Tibial nerve (tissue), 4 donors: ENCODE measurements around the gene GSTT2B. TPM values are rescaled to one million over a fixed set of nuclear protein-coding genes. Genes with fewer than 3 reads are reported as not detected.

Source experiments
- DNase-seq, 2 donors: peaks; one replicate each; pipeline ENCODE4 v3.0.0-alpha.2; 2019; ENCODE audit warnings: low spot score in 2 of 2
- H3K27ac ChIP-seq, 4 donors: fragments of 200-600 bp; sonication (generic) in 3 of 4; one replicate each; pipeline ENCODE4 v1.5.1; 2017 to 2019; ENCODE audit warnings: mild to moderate bottlenecking in 1 of 4
- H3K27me3 ChIP-seq, 2 donors: fragments of 200-600 bp; sonication (generic) in 1 of 2; one replicate each; pipeline versions ENCODE4 v1.5.1 to v1.6.0; 2017 to 2019
- H3K36me3 ChIP-seq, 3 donors: fragments of 200-600 bp; sonication (generic); one replicate each; pipeline ENCODE4 v1.5.1; 2018 to 2019
- H3K4me1 ChIP-seq, 4 donors: fragments of 200-600 bp; sonication (generic) in 3 of 4; one replicate each; pipeline ENCODE4 v1.5.1; 2017 to 2019
- H3K4me3 ChIP-seq, 4 donors: fragments of 200-600 bp; sonication (generic) in 3 of 4; one replicate each; pipeline ENCODE4 v1.5.1; 2017 to 2019; ENCODE audit warnings: mild to moderate bottlenecking in 1 of 4, moderate library complexity in 1 of 4
- H3K9me3 ChIP-seq, 4 donors: fragments of 200-600 bp; sonication (generic) in 3 of 4; one replicate each; pipeline ENCODE4 v1.5.1; 2017 to 2019
- CTCF ChIP-seq, 5 experiments: fragments of 200-600 bp in 3 of 5; fragments of 450-650 bp in 2 of 5; sonication (generic) in 3 of 5; IDR thresholded peaks; one replicate each; pipeline ENCODE4 v1.5.1; 2016 to 2019; ENCODE audit warnings: antibody characterized with exemption in 5 of 5, mild to moderate bottlenecking in 3 of 5, moderate library complexity in 2 of 5
- EP300 ChIP-seq, 2 donors: sonication (generic); formaldehyde crosslinking; IDR thresholded peaks; one replicate each; pipeline ENCODE4 v1.6.1; 2017; ENCODE audit warnings: antibody characterized with exemption in 2 of 2, mild to moderate bottlenecking in 1 of 2
- POLR2A ChIP-seq, 2 donors: fragments of 450-650 bp; IDR thresholded peaks; one replicate each; pipeline ENCODE4 v1.6.1; 2017; ENCODE audit warnings: antibody characterized with exemption in 2 of 2, mild to moderate bottlenecking in 2 of 2, moderate library complexity in 2 of 2
- WGBS, 2 donors: methylation state at CpG; one replicate each; pipeline ENCODE4 v1.1.5; 2018; 5-methylcytosine and 5-hydroxymethylcytosine counted together
- total RNA-seq, 4 donors: library from RNA; depleted of rRNA; stranded (reverse); fragments of >200 nt; gene quantifications; one replicate each; pipeline ENCODE4 v1.1.0, GENCODE V29; 2016

The GSTT2B gene
- total RNA-seq, 4 donors from 2014 or later = 0.66 to 17.8 (median 8.7) TPM

- no peak for DNase-seq
- TF ChIP-seq POLR2A (IDR thresholded peaks at IDR 0.05) (no peak), EP300 (IDR thresholded peaks at IDR 0.05) (no peak), CTCF (IDR thresholded peaks at IDR 0.05) (no peak)
- no peaks in the 10 kb centered on the region for H3K9me3 ChIP-seq
- H3K27me3 ChIP-seq = no peaks in the 10 kb centered on the region
- H3K27ac ChIP-seq = no peak overlapping the region
- H3K4me3 ChIP-seq = no peak overlapping the region
- no peaks in the 10 kb centered on the region for H3K36me3 ChIP-seq
- 78 to 82% methylated on average over 8 of the region's 8 CpGs for WGBS, 2 donors
- peaks cover 0 to 21% (median 2%) of the 10 kb centered on the region in 4 donors for H3K4me1 ChIP-seq
Observed at GRCh38 chr22:24007253-24008021, 46.4 kb upstream of the GSTT2B start.

- TF ChIP-seq EP300 (IDR thresholded peaks at IDR 0.05) (no peak), POLR2A (IDR thresholded peaks at IDR 0.05) (no peak), CTCF (IDR thresholded peaks at IDR 0.05) (no peak)
- Histone ChIP-seq H3K27me3 (peaks cover 0 to 1% of the 10 kb centered on the region in 2 donors), H3K9me3 (no peaks in the 10 kb centered on the region), H3K27ac (no peak overlapping the region), H3K4me3 (no peak overlapping the region), H3K4me1 (peaks cover 0 to 15% (median 0%) of the 10 kb centered on the region in 4 donors), H3K36me3 (no peaks in the 10 kb centered on the region)
- no peak for DNase-seq
- 85 to 88% methylated on average over 6 of the region's 6 CpGs for WGBS, 2 donors
Observed at GRCh38 chr22:24006914-24007214, 45.9 kb upstream of the GSTT2B start.

- H3K4me3 ChIP-seq = no peak overlapping the region
- no peaks in the 10 kb centered on the region for H3K36me3 ChIP-seq
- no peak for DNase-seq
- peaks cover 0 to 6% of the 10 kb centered on the region in 2 donors for H3K27me3 ChIP-seq
- H3K27ac ChIP-seq = no peak overlapping the region
- TF ChIP-seq EP300 (IDR thresholded peaks at IDR 0.05) (no peak), CTCF (IDR thresholded peaks at IDR 0.05) (no peak), POLR2A (IDR thresholded peaks at IDR 0.05) (no peak)
- WGBS, 2 donors = 74 to 77% methylated on average over 4 to 10 of the region's 10 CpGs
- H3K4me1 ChIP-seq = peaks cover 0 to 11% (median 0%) of the 10 kb centered on the region in 4 donors
- no peaks in the 10 kb centered on the region for H3K9me3 ChIP-seq
Observed at GRCh38 chr22:24006207-24006913, 45.4 kb upstream of the GSTT2B start.

DNA sequence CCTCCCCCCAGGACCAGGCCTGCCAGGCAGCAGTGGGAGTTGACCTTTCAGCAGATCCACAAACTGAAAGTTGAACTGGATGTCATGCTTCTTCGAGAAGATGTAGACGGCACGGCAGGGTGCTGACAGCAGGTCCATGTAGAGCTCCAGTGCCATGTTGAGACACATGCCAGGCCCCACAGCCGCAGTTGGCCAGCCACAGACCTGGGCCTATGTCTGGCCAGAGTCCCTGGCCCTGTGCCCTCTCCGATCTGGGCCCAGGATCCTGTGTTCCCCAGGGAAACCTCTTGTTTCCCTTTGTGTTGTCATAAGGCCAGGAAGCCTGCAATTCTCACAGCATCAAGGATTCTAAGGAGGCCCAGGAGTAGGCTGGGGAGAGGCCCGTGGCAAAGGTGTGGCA lies 44.2 kb upstream of the GSTT2B start, which contains the start of gene GSTT4:
Gene GSTT4 (minus strand): TSS at position 253 of the 400 bp plus-strand sequence. CDS start 97 bp downstream, at position 156.
- 50 to 59% methylated on average over 6 of the region's 6 CpGs for WGBS, 2 donors

More for the DNA sequence above, 44.2 kb upstream of the GSTT2B start, which contains the start of gene GSTT4:
- TF ChIP-seq CTCF (IDR thresholded peaks at IDR 0.05) (no peak), EP300 (IDR thresholded peaks at IDR 0.05) (no peak)
- Histone ChIP-seq H3K4me3 (no peak within 1 kb of the TSS), H3K9me3 (no peaks in the 10 kb centered on the region), H3K27me3 (peaks cover 0 to 6% of the 10 kb centered on the region in 2 donors), H3K36me3 (no peaks in the 10 kb centered on the region), H3K4me1 (peaks cover 0 to 6% (median 0%) of the 10 kb centered on the region in 4 donors), H3K27ac (no peak within 1 kb of the TSS)
- DNase-seq = no peak
